GM12801 (cell line): ENCODE data around the gene ADARB2.

ENCODE experiments used
- TF ChIP-seq, protein P1 (sequence below): IDR thresholded peaks from one replicate; pipeline ENCODE4 v1.5.1; 2011; ENCODE audit warnings: control low read depth; ENCODE audit not compliant: insufficient read length; ENCODE audit errors: extremely low read depth

Gene ADARB2

DNA sequence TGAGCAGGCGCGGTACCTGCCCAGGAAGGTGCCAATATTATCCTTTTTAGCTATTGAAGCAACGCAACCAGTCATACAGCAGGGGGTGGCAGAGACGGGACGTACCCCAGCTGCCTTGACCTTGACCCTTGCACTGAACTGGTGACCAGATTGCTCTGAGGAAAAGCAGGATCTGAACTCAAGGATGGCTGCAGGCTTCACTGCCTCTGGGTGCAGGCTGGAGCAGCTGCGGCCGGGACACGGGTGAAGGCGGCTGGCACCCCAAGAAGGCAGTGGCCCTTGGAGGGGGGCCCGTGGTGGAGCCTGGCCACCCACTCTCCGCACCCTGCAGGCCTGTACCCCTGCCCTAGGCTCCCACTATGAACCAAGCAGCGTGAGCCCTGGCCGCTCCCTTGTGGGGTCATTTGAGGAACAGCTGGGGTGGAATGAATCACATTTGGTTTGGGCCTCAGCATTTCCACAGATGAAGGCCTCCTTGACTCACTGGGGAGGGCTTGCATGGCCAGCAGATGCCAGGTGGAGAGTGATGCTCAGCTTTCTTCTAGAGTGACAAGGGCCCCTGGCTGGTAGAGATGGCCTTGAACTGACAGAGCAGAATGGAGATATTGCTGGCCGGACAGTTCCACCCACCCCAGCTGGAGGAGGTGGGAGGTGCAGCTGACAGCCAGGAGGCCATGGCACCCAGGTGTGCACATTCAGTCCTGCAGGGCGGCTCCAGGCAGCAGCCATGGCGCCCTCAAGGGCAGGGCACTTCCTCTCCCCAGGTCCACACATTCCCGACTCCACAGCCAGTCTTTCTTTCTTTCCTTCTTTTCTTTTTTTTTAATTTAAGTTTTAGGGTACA, 462.4 kb downstream of the ADARB2 start:
- TF ChIP-seq, protein P1, sequence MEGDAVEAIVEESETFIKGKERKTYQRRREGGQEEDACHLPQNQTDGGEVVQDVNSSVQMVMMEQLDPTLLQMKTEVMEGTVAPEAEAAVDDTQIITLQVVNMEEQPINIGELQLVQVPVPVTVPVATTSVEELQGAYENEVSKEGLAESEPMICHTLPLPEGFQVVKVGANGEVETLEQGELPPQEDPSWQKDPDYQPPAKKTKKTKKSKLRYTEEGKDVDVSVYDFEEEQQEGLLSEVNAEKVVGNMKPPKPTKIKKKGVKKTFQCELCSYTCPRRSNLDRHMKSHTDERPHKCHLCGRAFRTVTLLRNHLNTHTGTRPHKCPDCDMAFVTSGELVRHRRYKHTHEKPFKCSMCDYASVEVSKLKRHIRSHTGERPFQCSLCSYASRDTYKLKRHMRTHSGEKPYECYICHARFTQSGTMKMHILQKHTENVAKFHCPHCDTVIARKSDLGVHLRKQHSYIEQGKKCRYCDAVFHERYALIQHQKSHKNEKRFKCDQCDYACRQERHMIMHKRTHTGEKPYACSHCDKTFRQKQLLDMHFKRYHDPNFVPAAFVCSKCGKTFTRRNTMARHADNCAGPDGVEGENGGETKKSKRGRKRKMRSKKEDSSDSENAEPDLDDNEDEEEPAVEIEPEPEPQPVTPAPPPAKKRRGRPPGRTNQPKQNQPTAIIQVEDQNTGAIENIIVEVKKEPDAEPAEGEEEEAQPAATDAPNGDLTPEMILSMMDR = no peak

DNA sequence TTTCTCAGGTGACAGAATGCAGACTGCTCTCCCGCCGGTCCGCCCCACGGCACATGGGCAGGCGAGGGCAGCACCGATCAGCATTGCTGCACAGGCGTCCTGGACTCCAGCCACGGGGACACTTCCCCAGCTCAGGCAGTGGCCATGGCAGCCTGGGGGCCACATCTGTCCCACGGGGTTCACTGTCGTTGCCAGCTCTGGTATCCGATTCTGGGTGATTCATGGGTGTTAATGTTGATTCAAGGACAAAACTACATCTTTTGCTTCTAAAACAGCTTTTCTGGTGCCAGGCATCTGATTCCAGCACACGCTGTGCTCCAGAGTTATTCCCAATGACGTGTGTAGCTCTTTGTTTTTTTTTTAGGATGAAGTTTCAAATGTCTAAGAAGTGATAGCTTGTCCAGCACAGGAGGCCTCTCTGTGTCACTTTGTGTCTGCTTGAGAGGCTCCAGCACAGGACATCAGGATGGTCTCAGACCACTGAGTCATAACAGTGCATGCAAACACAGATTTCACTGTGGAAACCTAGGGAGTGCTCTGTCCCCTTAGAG, 463.1 kb downstream of the ADARB2 start:
- TF ChIP-seq, protein P1 = no peak

DNA sequence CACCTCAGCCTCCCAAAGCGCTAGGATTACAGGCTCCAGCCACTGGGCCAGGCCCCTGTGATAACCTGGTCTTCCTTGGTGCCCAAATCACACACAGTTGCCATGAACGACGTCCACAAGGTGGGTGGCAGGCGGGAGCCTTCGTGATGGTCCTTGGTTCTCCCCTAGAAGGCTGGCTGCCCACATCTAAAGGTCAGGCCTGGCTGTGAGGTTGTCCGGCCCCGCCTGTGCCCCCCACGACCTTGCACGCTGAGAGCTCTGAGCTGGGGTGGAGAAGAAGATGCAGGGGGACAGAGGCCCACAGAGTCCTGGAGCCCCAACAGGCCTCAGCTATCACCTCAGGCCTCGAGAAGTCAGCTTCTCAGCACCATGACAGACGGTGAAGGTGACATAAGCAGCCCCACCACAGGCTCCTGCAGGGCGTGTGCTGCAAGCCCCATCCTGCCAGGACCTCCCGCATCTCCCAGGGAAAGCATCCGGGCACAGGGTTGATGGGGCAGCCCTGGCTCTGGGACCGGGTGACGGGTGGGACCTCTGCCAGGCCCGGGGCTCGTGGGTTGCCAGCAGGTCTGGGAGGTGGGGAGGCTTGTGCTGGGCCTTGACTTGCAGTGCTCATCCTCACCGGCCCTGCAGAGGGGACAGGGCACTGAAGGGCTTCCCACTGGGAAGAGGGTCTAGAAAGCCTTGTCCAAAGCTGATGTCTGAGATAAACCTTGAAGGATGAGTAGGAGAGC, 463.8 kb downstream of the ADARB2 start:
- TF ChIP-seq, protein P1 = no peak

- TF ChIP-seq, protein P1 = no peak
These were observed 464.6 kb downstream of the ADARB2 start for GRCh38 chr10:1272777-1273161.

DNA sequence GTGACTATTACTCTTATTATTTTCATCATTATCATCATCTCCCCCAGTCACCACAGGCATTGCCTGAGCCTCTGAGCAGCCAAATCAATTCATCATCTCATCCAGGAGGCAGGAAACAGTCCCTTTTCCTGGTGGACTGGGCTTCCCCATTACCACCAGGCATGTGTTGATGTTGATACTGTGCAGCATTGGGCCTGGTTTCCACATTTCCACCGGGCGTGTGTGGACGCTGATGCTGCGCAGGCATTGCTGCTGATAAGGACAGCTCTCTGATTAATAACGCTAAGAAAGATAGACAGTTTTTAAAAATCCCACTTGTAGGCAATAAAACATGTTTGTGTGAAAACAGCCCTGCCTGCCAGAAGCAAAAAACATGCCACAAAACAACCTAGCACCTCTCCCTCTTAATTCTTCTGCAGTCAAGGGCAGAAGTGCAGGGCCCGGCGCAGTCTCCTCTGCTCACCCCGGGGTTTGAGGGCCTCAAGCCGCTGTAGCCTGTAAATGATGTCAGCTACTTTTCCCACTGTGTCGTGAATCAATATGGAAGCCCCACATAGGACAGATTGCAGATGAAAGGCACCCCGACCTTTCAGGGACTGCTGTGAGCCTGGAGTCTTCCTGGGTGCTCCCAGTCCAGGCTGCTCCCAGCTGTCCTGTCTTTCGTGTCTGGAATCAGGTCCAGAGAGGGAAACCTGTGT, 465.1 kb downstream of the ADARB2 start:
- TF ChIP-seq, protein P1 = no peak

- TF ChIP-seq, protein P1 = no peak
These were observed 466.4 kb downstream of the ADARB2 start for GRCh38 chr10:1270906-1271305.

DNA sequence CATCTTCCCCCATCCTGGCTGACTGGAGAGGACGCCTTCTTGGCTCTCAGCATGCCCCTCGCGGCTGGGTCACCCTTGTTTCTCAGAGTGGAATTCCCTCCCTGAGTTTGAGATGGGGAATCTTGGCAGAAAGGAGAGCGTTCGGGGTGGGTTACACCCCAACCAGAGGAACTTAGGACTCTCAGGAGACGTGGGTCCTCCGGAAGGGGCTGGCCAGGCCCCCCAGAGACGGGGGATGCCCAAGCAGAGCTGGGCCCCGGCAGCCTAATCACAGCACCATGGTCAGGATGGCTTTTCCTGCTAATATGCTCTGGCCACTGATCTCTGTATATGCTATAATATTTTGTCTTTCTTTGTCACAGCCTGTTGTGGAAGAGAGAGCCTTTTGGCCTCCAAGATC, 466.8 kb downstream of the ADARB2 start:
- TF ChIP-seq, protein P1 = no peak
